ENCODE results near the gene ZNF32. TPM values are rescaled to one million over a fixed set of nuclear protein-coding genes. Genes with fewer than 3 reads are reported as not detected.
A peak's percentile ranks its signal among the peaks of the same experiment; 100 is the strongest.

The ZNF32 gene
- total RNA-seq, 1 donor from 2014 or later = 25.7 TPM

- Mint-ChIP-seq H3K4me1 (ENCODE audit: unreplicated experiment) (peaks cover 8% of the 10 kb centered on the region), H3K4me3 (ENCODE audit: unreplicated experiment) (peak overlapping the region; percentile 85), H3K27ac (ENCODE audit: unreplicated experiment) (peak overlapping the region; percentile 54), H3K36me3 (ENCODE audit: low read depth, unreplicated experiment) (no peaks in the 10 kb centered on the region), H3K27me3 (ENCODE audit: unreplicated experiment) (peaks cover 10% of the 10 kb centered on the region), H3K9me3 (ENCODE audit: unreplicated experiment) (no peaks in the 10 kb centered on the region)
- no peak for TF ChIP-seq CTCF (IDR thresholded peaks at IDR 0.05; ENCODE audit: unreplicated experiment)
- DNase-seq (ENCODE audit: low spot score) = peak; percentile 51
Measured at GRCh38 chr10:43689618-43689954, 40.9 kb upstream of the ZNF32 start.

GRCh38 chr10:43689007-43689491, 40.4 kb upstream of the ZNF32 start:
- peaks cover 10% of the 10 kb centered on the region for H3K27me3 Mint-ChIP-seq (ENCODE audit: unreplicated experiment)
- no peak overlapping the region for H3K27ac Mint-ChIP-seq (ENCODE audit: unreplicated experiment)
- H3K4me1 Mint-ChIP-seq (ENCODE audit: unreplicated experiment) = peaks cover 8% of the 10 kb centered on the region
- DNase-seq (ENCODE audit: low spot score) = no peak
- no peak overlapping the region for H3K4me3 Mint-ChIP-seq (ENCODE audit: unreplicated experiment)
- no peaks in the 10 kb centered on the region for H3K9me3 Mint-ChIP-seq (ENCODE audit: unreplicated experiment)
- TF ChIP-seq CTCF (IDR thresholded peaks at IDR 0.05; ENCODE audit: unreplicated experiment) = no peak
- H3K36me3 Mint-ChIP-seq (ENCODE audit: low read depth, unreplicated experiment) = no peaks in the 10 kb centered on the region

- Mint-ChIP-seq H3K27ac (ENCODE audit: unreplicated experiment) (no peak overlapping the region), H3K36me3 (ENCODE audit: low read depth, unreplicated experiment) (no peaks in the 10 kb centered on the region), H3K4me3 (ENCODE audit: unreplicated experiment) (no peak overlapping the region), H3K9me3 (ENCODE audit: unreplicated experiment) (no peaks in the 10 kb centered on the region), H3K27me3 (ENCODE audit: unreplicated experiment) (peaks cover 10% of the 10 kb centered on the region), H3K4me1 (ENCODE audit: unreplicated experiment) (peaks cover 3% of the 10 kb centered on the region)
- no peak for TF ChIP-seq CTCF (IDR thresholded peaks at IDR 0.05; ENCODE audit: unreplicated experiment)
- no peak for DNase-seq (ENCODE audit: low spot score)
Measured at GRCh38 chr10:43688348-43688892, 39.7 kb upstream of the ZNF32 start.

GRCh38 chr10:43687373-43687772, 38.7 kb upstream of the ZNF32 start:
- Mint-ChIP-seq H3K27ac (ENCODE audit: unreplicated experiment) (no peak overlapping the region), H3K36me3 (ENCODE audit: low read depth, unreplicated experiment) (no peaks in the 10 kb centered on the region), H3K4me3 (ENCODE audit: unreplicated experiment) (no peak overlapping the region), H3K4me1 (ENCODE audit: unreplicated experiment) (peaks cover 3% of the 10 kb centered on the region), H3K27me3 (ENCODE audit: unreplicated experiment) (peaks cover 10% of the 10 kb centered on the region), H3K9me3 (ENCODE audit: unreplicated experiment) (no peaks in the 10 kb centered on the region)
- TF ChIP-seq CTCF (IDR thresholded peaks at IDR 0.05; ENCODE audit: unreplicated experiment) = no peak
- no peak for DNase-seq (ENCODE audit: low spot score)

- H3K4me1 Mint-ChIP-seq (ENCODE audit: unreplicated experiment) = peaks cover 3% of the 10 kb centered on the region
- no peak for DNase-seq (ENCODE audit: low spot score)
Measured at GRCh38 chr10:43686414-43686813, 37.7 kb upstream of the ZNF32 start.

More at GRCh38 chr10:43686414-43686813, 37.7 kb upstream of the ZNF32 start:
- H3K4me3 Mint-ChIP-seq (ENCODE audit: unreplicated experiment) = no peak overlapping the region
- no peak overlapping the region for H3K27ac Mint-ChIP-seq (ENCODE audit: unreplicated experiment)
- H3K36me3 Mint-ChIP-seq (ENCODE audit: low read depth, unreplicated experiment) = no peaks in the 10 kb centered on the region
- peaks cover 10% of the 10 kb centered on the region for H3K27me3 Mint-ChIP-seq (ENCODE audit: unreplicated experiment)
- peak; percentile 20 for TF ChIP-seq CTCF (IDR thresholded peaks at IDR 0.05; ENCODE audit: unreplicated experiment)
- H3K9me3 Mint-ChIP-seq (ENCODE audit: unreplicated experiment) = no peaks in the 10 kb centered on the region

Measured in endothelial cell (in vitro differentiated cells).